Neural cell (in vitro differentiated cells): ENCODE data around the gene POU1F1. TPM values are rescaled to one million over a fixed set of nuclear protein-coding genes. Genes with fewer than 3 reads are reported as not detected.

Experiments
- H2AFZ ChIP-seq: fragments of 200-600, 300-800 bp; sonication (generic), shearing (Covaris generic); 2 replicates; pipeline ENCODE4 v1.6.0; 2014; ENCODE audit warnings: low read depth, mild to moderate bottlenecking, antibody characterized with exemption, low read length, moderate library complexity
- H3F3A ChIP-seq: fragments of 200-600 bp; shearing (Covaris generic); 2 replicates; pipeline ENCODE4 v1.6.1; 2016; ENCODE audit warnings: mild to moderate bottlenecking, moderate library complexity, mixed read lengths, antibody characterized with exemption, low read length; ENCODE audit not compliant: insufficient read depth, poor library complexity, severe bottlenecking
- H3K27ac ChIP-seq: fragments of 200-600, 300-800 bp; sonication (generic), shearing (Covaris generic); 2 replicates; pipeline ENCODE4 v1.5.1; 2014; ENCODE audit warnings: mild to moderate bottlenecking, low read length, moderate library complexity
- H3K27me3 ChIP-seq: fragments of 300-800, 200-600 bp; sonication (generic), shearing (Covaris generic); 2 replicates; pipeline ENCODE4 v1.6.0; 2014; ENCODE audit warnings: mild to moderate bottlenecking, low read depth, low read length, moderate library complexity; ENCODE audit not compliant: insufficient read depth
- H3K36me3 ChIP-seq: fragments of 300-800, 200-600 bp; sonication (generic), shearing (Covaris generic); 2 replicates; pipeline ENCODE4 v1.5.1; 2014; ENCODE audit warnings: mild to moderate bottlenecking, antibody characterized with exemption, low read length, moderate library complexity; ENCODE audit not compliant: insufficient read depth
- H3K4me2 ChIP-seq: fragments of 300-800, 200-600 bp; sonication (generic), shearing (Covaris generic); 2 replicates; pipeline ENCODE4 v1.6.0; 2014; ENCODE audit warnings: mild to moderate bottlenecking, low read length
- H3K4me3 ChIP-seq: fragments of 300-800, 200-600 bp; sonication (generic), shearing (Covaris generic); 2 replicates; pipeline ENCODE4 v1.5.1; 2014; ENCODE audit warnings: mild to moderate bottlenecking, low read length, moderate library complexity
- H3K79me2 ChIP-seq: fragments of 200-600 bp; shearing (Covaris generic); replicated peaks from 2 replicates; pipeline ENCODE4 v1.6.0; 2014; ENCODE audit warnings: mild to moderate bottlenecking, low read length, moderate library complexity; ENCODE audit not compliant: insufficient read depth
- H3K9ac ChIP-seq: fragments of 300-800, 200-600 bp; sonication (generic), shearing (Covaris generic); 2 replicates; pipeline ENCODE4 v1.6.1; 2016; ENCODE audit warnings: mild to moderate bottlenecking, low read length, mixed read lengths
- H3K9me2 ChIP-seq: fragments of 200-600 bp; shearing (Covaris generic); 2 replicates; pipeline ENCODE4 v1.6.1; 2016; ENCODE audit warnings: mild to moderate bottlenecking, low read length, mixed read lengths; ENCODE audit not compliant: insufficient read depth
- H3K9me3 ChIP-seq: fragments of 200-600, 300-800 bp; sonication (generic), shearing (Covaris generic); 2 replicates; pipeline ENCODE4 v1.6.1; 2016; ENCODE audit warnings: mild to moderate bottlenecking, mixed run types, low read length, moderate library complexity, mixed read lengths
- H4K20me1 ChIP-seq: fragments of 200-600 bp; shearing (Covaris generic); 2 replicates; pipeline ENCODE4 v1.6.1; 2016; ENCODE audit warnings: mild to moderate bottlenecking, mixed run types; ENCODE audit not compliant: insufficient read depth
- CTCF ChIP-seq: fragments of 450-650 bp; IDR thresholded peaks from 2 replicates; pipeline ENCODE4 v1.5.1; 2014; ENCODE audit warnings: antibody characterized with exemption, mild to moderate bottlenecking, moderate library complexity; ENCODE audit not compliant: poor library complexity, severe bottlenecking
- EP300 ChIP-seq: fragments of 450-650 bp; conservative IDR thresholded peaks from 2 replicates; pipeline ENCODE4 v1.6.1; 2014; ENCODE audit warnings: antibody characterized with exemption, mild to moderate bottlenecking, moderate library complexity; ENCODE audit not compliant: poor library complexity, severe bottlenecking
- EZH2 ChIP-seq: fragments of 200-600, 300-800 bp; shearing (Covaris generic), sonication (generic); IDR thresholded peaks from 2 replicates; pipeline ENCODE4 v1.6.1; 2014; ENCODE audit warnings: antibody characterized with exemption, low read length, borderline replicate concordance, mild to moderate bottlenecking; ENCODE audit not compliant: insufficient read depth, poor library complexity, severe bottlenecking
- MXI1 ChIP-seq: fragments of 450-650 bp; conservative IDR thresholded peaks from 2 replicates; pipeline ENCODE4 v1.6.1; 2014; ENCODE audit warnings: antibody characterized with exemption, mild to moderate bottlenecking; ENCODE audit not compliant: poor library complexity, severe bottlenecking
- POLR2AphosphoS5 ChIP-seq: IDR thresholded peaks from 2 replicates; pipeline ENCODE4 v1.6.1; 2012
- RAD21 ChIP-seq: fragments of 450-650 bp; conservative IDR thresholded peaks from 2 replicates; pipeline ENCODE4 v1.6.1; 2014; ENCODE audit warnings: antibody characterized with exemption, mild to moderate bottlenecking, moderate library complexity
- REST ChIP-seq: IDR thresholded peaks from 2 replicates; pipeline ENCODE4 v1.6.1; 2012; ENCODE audit warnings: borderline replicate concordance
- SMC3 ChIP-seq: fragments of 450-650 bp; conservative IDR thresholded peaks from 2 replicates; pipeline ENCODE4 v1.6.1; 2014; ENCODE audit warnings: antibody characterized with exemption, mild to moderate bottlenecking, moderate library complexity; ENCODE audit not compliant: poor library complexity
- TAF1 ChIP-seq: IDR thresholded peaks from 2 replicates; pipeline ENCODE4 v1.6.1; 2012; ENCODE audit warnings: low read depth
- polyA plus RNA-seq: library from polyadenylated mRNA; depleted of rRNA; stranded (reverse); fragments of >200 nt; gene quantifications from 2 replicates; pipeline ENCODE4 v1.2.3, GENCODE V29; 2014
- small RNA-seq, 3 experiments: library from RNA; depleted of rRNA; stranded (forward); fragments of <200 nt; gene quantifications; one replicate each; pipeline ENCODE3, GENCODE V24; 2012

Gene POU1F1
- polyA plus RNA-seq, 1 donor from 2014 or later, result not detected

GRCh38 chr3:87219611-87220010 lies 56.8 kb downstream of the POU1F1 start:
- Histone ChIP-seq H3K27me3 (no peaks in the 10 kb centered on the region), H3K9me3 (no peaks in the 10 kb centered on the region), H3F3A (no peaks in the 10 kb centered on the region), H3K4me3 (no peak overlapping the region), H3K9ac (no peak overlapping the region), H3K9me2 (no peaks in the 10 kb centered on the region), H3K27ac (no peak overlapping the region), H3K79me2 (no peaks in the 10 kb centered on the region), H4K20me1 (no peaks in the 10 kb centered on the region), H3K36me3 (no peaks in the 10 kb centered on the region), H2AFZ (no peak overlapping the region), H3K4me2 (no peak overlapping the region)
- no peak for TF ChIP-seq REST

GRCh38 chr3:87218560-87218959 lies 57.8 kb downstream of the POU1F1 start:
- Histone ChIP-seq H4K20me1 (no peaks in the 10 kb centered on the region), H2AFZ (no peak overlapping the region), H3K27me3 (no peaks in the 10 kb centered on the region), H3K36me3 (no peaks in the 10 kb centered on the region), H3K4me3 (no peak overlapping the region), H3F3A (no peaks in the 10 kb centered on the region), H3K9ac (no peak overlapping the region), H3K9me3 (no peaks in the 10 kb centered on the region), H3K4me2 (no peak overlapping the region), H3K79me2 (no peaks in the 10 kb centered on the region), H3K9me2 (no peaks in the 10 kb centered on the region), H3K27ac (no peak overlapping the region)
- TF ChIP-seq TAF1, result no peak
- no peak for TF ChIP-seq POLR2AphosphoS5
- no peak for TF ChIP-seq EZH2
- no peak for TF ChIP-seq RAD21
- no peak for TF ChIP-seq CTCF
- no peak for TF ChIP-seq MXI1
- TF ChIP-seq REST, result no peak
- TF ChIP-seq SMC3, result no peak
- no peak for TF ChIP-seq EP300

Small RNAs within 50 kb of the gene (small RNA-seq; reads per million reads assigned to genes)
- gene MIR4795, result 0 reads per million in 3 experiments

Other genes starting within 250 kb of the POU1F1 start
- gene CHMP2B, start 49.3 kb downstream of the POU1F1 start, polyA plus RNA-seq, result 41.5 and 59.3 TPM in 2 replicates